ENCODE data around the gene KRTAP10-5. TPM values are rescaled to one million over a fixed set of nuclear protein-coding genes. Genes with fewer than 3 reads are reported as not detected.
"Not testable (repeated sequence)": the region's sequence is repeated elsewhere in the genome, so short reads cannot be mapped to it uniquely, and the experiment has no call there.

KRTAP10-5 gene
- total RNA-seq, 2 donors from 2014 or later, result not detected

- peaks cover 4 to 19% of the 10 kb centered on the region in 2 donors for H3K9me3 Mint-ChIP-seq
- peaks cover 27 to 39% of the 10 kb centered on the region in 2 donors for H3K36me3 Mint-ChIP-seq
- DNase-seq (ENCODE audit: low spot score in 2 of 2) (no peak), ATAC-seq (no peak)
- no peak overlapping the region for H3K27ac Mint-ChIP-seq
These were observed 2.8 kb upstream of the KRTAP10-5 start for GRCh38 chr21:44583089-44583799.

- ATAC-seq (no peak), DNase-seq (ENCODE audit: low spot score in 2 of 2) (peak in 1 of 2 donors; percentile 46)
- Mint-ChIP-seq H3K36me3 (peaks cover 27 to 47% of the 10 kb centered on the region in 2 donors), H3K9me3 (peaks cover 7 to 21% of the 10 kb centered on the region in 2 donors), H3K27ac (no peak overlapping the region)
These were observed 1.7 kb upstream of the KRTAP10-5 start for GRCh38 chr21:44582055-44582454.

- Mint-ChIP-seq H3K9me3 (peaks cover 7 to 22% of the 10 kb centered on the region in 2 donors), H3K36me3 (peaks cover 27 to 53% of the 10 kb centered on the region in 2 donors), H3K27ac (no peak overlapping the region)
- ATAC-seq, result no peak
- DNase-seq (ENCODE audit: low spot score in 2 of 2), result no peak
These were observed 754 bp upstream of the KRTAP10-5 start for GRCh38 chr21:44581158-44581557.

GRCh38 chr21:44579833-44580144 lies 615 bp downstream of the KRTAP10-5 start:
- peaks cover 7 to 22% of the 10 kb centered on the region in 2 donors for H3K9me3 Mint-ChIP-seq
- DNase-seq (ENCODE audit: low spot score in 2 of 2) (peak in 1 of 2 donors; percentile 44), ATAC-seq (no peak)
- H3K27ac Mint-ChIP-seq, result no peak overlapping the region
- peaks cover 22 to 58% of the 10 kb centered on the region in 2 donors for H3K36me3 Mint-ChIP-seq

- Mint-ChIP-seq H3K9me3 (peaks cover 7 to 22% of the 10 kb centered on the region in 2 donors), H3K36me3 (peaks cover 22 to 58% of the 10 kb centered on the region in 2 donors), H3K27ac (no peak overlapping the region)
- no peak for ATAC-seq
- DNase-seq (ENCODE audit: low spot score in 2 of 2), result no peak
These were observed 1.2 kb downstream of the KRTAP10-5 start for GRCh38 chr21:44579056-44579832.

GRCh38 chr21:44578371-44579055 lies 1.9 kb downstream of the KRTAP10-5 start:
- Mint-ChIP-seq H3K9me3 (peaks cover 7 to 22% of the 10 kb centered on the region in 2 donors), H3K27ac (no peak overlapping the region), H3K36me3 (peaks cover 22 to 56% of the 10 kb centered on the region in 2 donors)
- DNase-seq (ENCODE audit: low spot score in 2 of 2) (no peak), ATAC-seq (no peak)

- no peak for DNase-seq (ENCODE audit: low spot score in 2 of 2)
- H3K9me3 Mint-ChIP-seq, result peaks cover 3 to 10% of the 10 kb centered on the region in 2 donors
- ATAC-seq, result no peak
- no peak overlapping the region for H3K27ac Mint-ChIP-seq
- peaks cover 6 to 33% of the 10 kb centered on the region in 2 donors for H3K36me3 Mint-ChIP-seq
These were observed 4.4 kb downstream of the KRTAP10-5 start for GRCh38 chr21:44576025-44576420.

- H3K36me3 Mint-ChIP-seq, result peaks cover 6 to 28% of the 10 kb centered on the region in 2 donors
- H3K9me3 Mint-ChIP-seq, result peaks cover 3 to 8% of the 10 kb centered on the region in 2 donors
- no peak overlapping the region for H3K27ac Mint-ChIP-seq
- no peak for ATAC-seq
- DNase-seq (ENCODE audit: low spot score in 2 of 2), result no peak
These were observed 4.9 kb downstream of the KRTAP10-5 start for GRCh38 chr21:44575307-44576024.

- ATAC-seq (no peak), DNase-seq (ENCODE audit: low spot score in 2 of 2) (peak in 1 of 2 donors; percentile 30)
These were observed 5.7 kb downstream of the KRTAP10-5 start for GRCh38 chr21:44574457-44575306.

GRCh38 chr21:44573630-44574456 lies 6.6 kb downstream of the KRTAP10-5 start, which contains the start of gene KRTAP10-4:
Gene KRTAP10-4, plus strand, starts transcription at chr21:44573729. Its CDS starts 30 bp downstream, at chr21:44573759.
- Mint-ChIP-seq H3K27ac (peak within 1 kb of the TSS in 1 of 2 donors; percentile 72), H3K36me3 (peaks cover 0 to 20% of the 10 kb centered on the region in 2 donors)
- not testable (repeated sequence) for H3K9me3 Mint-ChIP-seq, ATAC-seq
- peak in 1 of 2 donors; percentile 35 for DNase-seq (ENCODE audit: low spot score in 2 of 2)

More at GRCh38 chr21:44574457-44575306, 5.7 kb downstream of the KRTAP10-5 start:
- peak overlapping the region in 1 of 2 donors; percentile 72 for H3K27ac Mint-ChIP-seq
- peaks cover 0 to 20% of the 10 kb centered on the region in 2 donors for H3K36me3 Mint-ChIP-seq
- peaks cover 3 to 8% of the 10 kb centered on the region in 2 donors for H3K9me3 Mint-ChIP-seq

- peaks cover 3 to 8% of the 10 kb centered on the region in 2 donors for H3K9me3 Mint-ChIP-seq
- H3K27ac Mint-ChIP-seq, result no peak overlapping the region
- DNase-seq (ENCODE audit: low spot score in 2 of 2) (peak in 1 of 2 donors; percentile 31), ATAC-seq (no peak)
- peaks cover 0 to 18% of the 10 kb centered on the region in 2 donors for H3K36me3 Mint-ChIP-seq
These were observed 7.3 kb downstream of the KRTAP10-5 start for GRCh38 chr21:44572959-44573583.

- ATAC-seq (no peak), DNase-seq (ENCODE audit: low spot score in 2 of 2) (peak in 1 of 2 donors; percentile 28)
- no peak overlapping the region for H3K27ac Mint-ChIP-seq
- H3K36me3 Mint-ChIP-seq, result peaks cover 0 to 11% of the 10 kb centered on the region in 2 donors
- peaks cover under 1 to 6% of the 10 kb centered on the region in 2 donors for H3K9me3 Mint-ChIP-seq
These were observed 8.3 kb downstream of the KRTAP10-5 start for GRCh38 chr21:44571844-44572782.

GRCh38 chr21:44571296-44571695 lies 9.1 kb downstream of the KRTAP10-5 start:
- ATAC-seq (no peak), DNase-seq (ENCODE audit: low spot score in 2 of 2) (no peak)
- H3K36me3 Mint-ChIP-seq, result peaks cover 0 to 5% of the 10 kb centered on the region in 2 donors
- no peak overlapping the region for H3K27ac Mint-ChIP-seq
- peaks cover 0 to 5% of the 10 kb centered on the region in 2 donors for H3K9me3 Mint-ChIP-seq
